Stimulated activated CD4-positive, alpha-beta T cell treated with anti-CD3 and anti-CD28 coated beads, Interleukin-2, amount 100 ng/mL, for 4 hours (primary cell): ENCODE measurements around the gene PTPRH.
"Not testable (repeated sequence)": the region's sequence is repeated elsewhere in the genome, so short reads cannot be mapped to it uniquely, and the experiment has no call there.

ENCODE experiments used
- DNase-seq: peaks from one replicate; pipeline ENCODE4 v3.0.0-alpha.2; 2020; ENCODE audit warnings: low read depth

The PTPRH gene

GRCh38 chr19:55226788-55227187, 17.5 kb upstream of the PTPRH start:
- no peak for DNase-seq

- DNase-seq: no peak
Observed at GRCh38 chr19:55226273-55226672, 17.0 kb upstream of the PTPRH start.

DNA sequence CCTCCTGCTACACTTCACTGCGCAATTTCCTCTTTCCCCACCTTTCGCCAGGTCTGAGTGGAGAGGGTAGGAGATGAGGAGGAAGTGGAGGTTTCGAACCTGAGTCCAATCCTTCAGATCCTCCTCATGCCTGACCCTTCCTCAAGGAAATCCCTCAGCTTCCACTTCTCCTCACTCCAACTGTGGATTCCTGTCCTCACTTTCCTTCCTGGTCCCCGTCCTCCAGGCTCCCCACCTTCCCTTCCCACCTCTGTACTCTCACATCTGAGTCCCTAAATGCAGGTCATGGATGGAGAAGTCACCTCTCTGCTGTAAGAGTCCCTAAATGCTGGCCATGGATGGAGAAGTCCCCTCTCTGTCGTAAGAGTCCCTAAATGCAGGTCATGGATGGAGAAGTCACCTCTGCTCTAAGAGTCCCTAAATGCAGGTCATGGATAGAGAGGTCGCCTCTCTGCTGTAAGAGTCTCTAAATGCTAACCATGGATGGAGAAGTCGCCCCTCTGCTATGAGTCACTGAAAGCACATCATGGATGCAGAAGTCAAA, 16.2 kb upstream of the PTPRH start:
- no peak for DNase-seq

- not testable (repeated sequence) for DNase-seq
Observed at GRCh38 chr19:55224679-55225414, 15.5 kb upstream of the PTPRH start.

DNA sequence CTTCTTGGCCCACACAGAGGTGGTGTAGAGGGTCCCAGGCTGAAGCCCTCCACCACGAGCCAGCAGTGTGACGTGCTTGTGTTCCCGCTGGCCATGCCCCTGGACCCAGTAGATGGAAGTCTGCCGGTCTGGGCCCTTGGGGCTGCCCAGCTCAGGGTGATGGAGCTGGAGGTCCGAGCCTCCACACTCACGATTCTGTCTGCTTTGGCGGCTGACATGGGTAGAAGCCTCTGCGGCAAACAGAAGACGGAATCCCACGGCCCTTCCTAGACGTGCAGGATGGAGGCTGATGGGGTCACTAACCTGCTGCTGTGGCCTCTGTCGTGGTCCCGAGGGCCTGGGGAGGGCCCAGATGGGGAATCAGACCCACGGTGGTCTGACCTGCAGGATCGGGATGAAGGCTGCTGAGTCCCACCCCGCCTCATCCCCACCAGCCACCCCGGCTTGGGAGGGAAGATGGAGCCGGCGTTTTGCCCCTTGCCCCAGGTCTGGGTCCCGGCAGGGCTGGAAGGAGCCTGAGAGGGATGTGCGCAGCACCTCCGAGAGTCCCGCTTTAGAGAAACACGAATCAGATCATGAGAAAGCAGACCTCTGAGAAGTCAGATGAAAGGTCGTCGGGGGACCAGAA, 14.9 kb upstream of the PTPRH start:
- DNase-seq: no peak

GRCh38 chr19:55223291-55224037, 14.2 kb upstream of the PTPRH start:
- DNase-seq: no peak

DNA sequence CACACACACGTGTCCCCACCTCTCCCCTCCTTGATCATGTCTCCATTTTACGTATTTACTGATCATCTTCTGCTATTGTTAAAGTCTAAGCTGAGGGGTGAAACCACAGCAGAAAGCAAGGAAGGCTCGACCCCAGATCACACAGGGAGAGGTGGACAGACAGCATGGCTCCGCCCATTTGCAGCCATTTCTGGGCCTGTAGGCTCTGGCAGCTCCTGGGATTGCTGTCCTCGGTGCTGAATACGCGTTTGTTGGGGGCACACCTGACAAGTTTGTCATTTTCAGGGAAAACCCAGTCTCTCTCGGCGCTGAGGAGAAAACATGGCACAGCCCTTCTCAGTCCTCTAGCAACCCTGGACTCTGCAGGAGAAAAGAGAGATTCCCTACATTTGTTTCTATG, 11.2 kb upstream of the PTPRH start:
- no peak for DNase-seq

DNA sequence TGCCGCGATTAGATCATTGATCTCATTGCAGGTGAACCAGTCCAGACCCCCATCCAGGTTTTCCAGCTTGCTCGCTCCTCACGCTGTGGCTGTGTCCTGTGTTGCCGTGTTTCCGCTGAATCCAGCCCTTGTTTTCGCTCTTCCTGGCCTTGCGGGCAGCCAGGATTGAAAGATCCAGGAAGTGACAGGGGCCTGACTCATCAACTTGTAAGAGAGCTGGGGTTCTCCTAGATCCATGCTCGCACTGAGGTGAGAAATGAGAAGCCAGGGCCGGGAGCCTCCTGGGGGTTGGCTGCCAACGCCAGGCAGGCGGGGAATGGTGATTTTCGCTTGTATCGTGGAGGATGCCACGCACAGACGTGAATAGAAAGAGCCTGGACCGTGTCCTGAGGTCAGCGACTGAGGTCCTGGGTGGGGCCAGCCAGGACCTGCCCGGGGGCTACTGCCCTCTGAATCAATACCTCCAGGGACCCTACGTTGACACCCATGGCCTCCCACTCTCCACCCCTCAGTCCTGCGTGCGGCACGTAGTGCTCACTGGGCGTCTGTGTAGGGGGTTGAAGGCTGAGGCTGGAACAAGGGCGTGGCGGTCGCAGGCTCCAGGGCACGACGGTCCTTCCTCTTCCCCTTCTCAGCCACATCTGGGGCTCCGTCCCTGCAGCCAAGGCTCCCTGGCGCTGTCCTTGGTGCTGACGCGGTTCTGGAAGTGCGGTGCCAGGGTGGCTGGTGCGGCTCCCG, 7.3 kb upstream of the PTPRH start:
- DNase-seq: no peak

GRCh38 chr19:55213547-55213946, 4.2 kb upstream of the PTPRH start:
- no peak for DNase-seq

GRCh38 chr19:55212447-55212846, 3.1 kb upstream of the PTPRH start:
- peak; percentile 22 for DNase-seq

DNA sequence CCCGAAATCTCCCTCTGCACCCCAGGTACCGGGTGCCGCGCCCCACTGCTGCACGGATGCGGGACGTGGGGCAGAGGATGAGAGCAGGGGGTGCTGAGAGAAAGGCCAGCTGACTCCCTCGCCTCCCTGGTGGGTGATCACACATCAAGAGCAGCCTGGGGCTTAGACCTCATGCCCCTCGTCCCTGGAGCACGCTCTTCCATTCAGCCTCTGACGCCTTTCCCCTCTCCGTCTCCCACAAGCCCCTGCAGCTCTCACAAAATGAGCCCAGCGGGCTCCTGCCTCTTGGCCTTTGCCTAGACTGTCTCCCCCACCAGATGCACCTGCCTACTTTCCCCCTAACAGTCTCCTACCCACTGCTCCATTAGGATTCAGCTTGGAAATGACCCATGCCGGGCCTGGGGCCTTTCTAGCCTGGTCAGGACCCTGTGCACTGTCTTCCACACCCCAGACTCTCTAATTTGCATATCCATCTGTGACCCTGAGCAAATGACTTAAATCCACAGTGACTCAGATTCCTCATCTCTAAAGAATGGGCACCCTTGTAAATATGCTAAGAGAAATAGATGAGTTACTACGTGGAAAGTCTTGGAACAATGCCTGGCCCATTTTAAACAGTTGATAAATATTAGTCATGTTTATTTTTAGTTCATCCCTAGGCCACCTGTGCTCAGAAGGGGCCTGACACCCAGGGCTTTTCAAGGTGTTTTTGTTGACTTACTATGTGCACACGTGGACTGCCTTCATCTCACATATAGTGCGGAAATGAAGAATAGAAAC, 582 bp upstream of the PTPRH start:
- DNase-seq: no peak

DNA sequence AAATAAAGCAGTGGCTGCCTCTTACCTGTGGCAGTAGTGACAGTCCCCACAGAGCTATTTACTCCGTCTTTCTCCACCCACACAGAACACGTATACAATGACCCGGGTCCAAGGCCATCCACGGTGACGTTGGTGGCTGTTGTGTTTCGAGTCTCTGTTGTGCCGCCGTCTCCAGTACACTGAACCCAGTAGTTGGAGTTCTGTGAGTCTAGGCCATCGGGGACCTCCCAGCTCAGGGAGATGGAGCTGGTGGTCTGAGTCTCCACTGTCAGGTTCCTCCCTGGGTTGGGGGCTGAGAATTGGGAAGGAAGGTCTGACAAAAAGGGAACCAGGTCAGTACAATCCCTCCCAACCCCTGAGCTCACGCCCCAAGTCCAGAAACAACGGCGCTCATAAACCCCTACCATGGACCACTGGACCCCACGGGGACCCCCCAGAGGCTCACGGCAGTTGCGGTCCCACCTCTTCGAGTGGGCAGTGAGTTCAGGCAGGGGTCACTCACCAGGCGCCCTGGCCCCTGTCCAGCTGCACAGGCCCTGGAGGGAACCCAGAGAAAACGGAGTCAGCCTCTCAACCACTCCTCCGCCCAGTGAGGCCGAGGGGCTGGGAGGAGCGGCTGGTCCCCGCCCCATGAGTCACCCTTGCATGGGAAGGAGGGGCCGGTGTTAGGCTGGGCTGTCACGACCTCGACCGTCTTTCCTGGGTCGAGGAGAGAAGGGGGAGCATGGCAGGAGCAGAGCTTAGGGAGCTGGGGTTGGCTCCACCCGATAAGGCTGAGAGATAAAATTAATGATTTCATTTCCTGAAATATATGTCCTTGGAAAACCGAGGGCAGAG, 2.4 kb downstream of the PTPRH start:
- peak; percentile 15 for DNase-seq

GRCh38 chr19:55202199-55202598, 7.1 kb downstream of the PTPRH start:
- DNase-seq: not testable (repeated sequence)

DNA sequence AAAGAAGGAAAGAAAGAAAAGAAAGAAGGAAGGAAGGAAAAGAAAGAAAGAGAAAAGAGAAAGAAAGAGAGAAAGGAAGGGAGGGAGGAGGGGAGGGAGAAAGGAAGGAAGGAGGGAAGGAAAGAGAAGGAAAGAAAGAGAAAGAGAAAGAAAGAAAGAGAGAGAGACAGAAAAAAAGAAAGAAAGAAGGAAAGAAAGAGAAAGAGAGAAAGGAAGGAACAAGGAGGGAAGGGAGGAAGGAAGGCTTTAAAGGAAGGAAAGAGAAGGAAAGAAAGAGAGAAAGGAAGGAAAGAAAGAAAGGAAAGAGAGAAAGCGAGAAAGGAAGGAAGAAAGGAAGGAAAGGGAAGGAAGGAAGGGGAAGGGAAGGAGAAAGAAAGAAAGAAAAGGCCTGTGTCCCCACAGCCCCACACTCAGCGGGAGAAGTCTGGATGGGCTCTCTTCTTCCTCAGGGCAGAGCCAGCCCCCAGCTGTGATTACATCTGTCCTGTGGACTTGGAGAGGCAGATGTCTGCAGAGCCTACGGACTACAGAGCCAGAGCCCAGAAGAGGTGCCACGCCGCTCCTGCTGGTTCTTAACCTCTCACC, 9.6 kb downstream of the PTPRH start:
- no peak for DNase-seq

DNA sequence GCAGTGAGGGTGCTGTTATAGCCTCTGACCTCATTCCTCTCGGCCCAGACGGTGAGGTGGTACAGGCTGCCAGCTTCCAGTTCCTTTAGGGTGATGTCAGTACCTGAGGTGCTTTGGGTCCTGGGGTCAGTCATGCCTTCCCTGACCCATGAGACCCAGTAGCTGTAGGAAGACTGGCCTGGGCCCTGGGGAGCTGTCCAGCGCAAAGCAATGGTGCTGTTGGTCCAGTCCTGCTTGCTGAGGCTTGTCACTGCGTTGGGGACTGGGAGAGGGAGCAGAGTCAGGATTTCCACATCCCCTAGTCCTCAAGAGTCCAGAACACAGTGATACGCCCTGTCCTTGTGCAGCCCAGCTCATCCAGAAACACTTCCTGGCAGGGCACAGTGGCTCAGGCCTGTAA, 10.7 kb downstream of the PTPRH start:
- no peak for DNase-seq

DNA sequence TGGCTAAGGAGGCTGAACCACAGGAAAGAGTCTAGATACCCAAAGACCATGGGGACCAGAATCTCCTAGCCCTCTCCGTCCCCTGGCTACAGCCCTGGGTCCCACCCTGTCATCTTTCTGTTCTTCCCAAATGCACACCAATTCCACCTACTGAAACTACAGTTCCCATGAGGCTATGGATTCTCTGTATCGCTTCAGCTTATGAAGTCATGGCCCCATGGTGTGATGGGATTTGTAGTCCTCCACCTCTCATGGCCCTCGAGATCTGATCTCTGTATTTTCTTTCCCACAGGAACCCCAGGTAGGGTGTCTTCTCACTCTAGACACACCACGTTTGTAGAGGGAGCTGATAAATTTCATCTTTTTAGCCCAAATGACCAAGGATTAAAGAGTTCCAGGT, 11.8 kb downstream of the PTPRH start:
- no peak for DNase-seq

DNA sequence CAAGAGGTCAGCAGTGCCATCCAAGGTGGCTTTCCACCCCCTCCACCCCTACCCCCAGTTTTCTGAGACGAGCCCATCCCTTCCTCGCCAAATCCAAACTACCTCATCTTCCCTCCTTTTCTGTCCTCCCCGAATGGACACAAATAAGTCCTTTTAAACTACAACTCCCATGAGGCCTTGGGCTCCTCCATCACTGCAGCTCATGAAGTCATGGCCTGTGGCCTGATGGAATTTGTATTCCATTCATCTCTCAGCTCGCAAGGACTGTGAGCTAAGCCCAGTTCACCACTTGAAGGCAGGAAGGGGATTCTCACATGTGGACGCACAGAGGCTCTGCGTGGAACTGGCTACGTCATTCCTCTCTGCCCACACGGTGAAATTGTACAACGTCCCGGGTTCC, 12.5 kb downstream of the PTPRH start:
- no peak for DNase-seq

- no peak for DNase-seq
Observed at GRCh38 chr19:55193481-55193880, 15.8 kb downstream of the PTPRH start.

- DNase-seq: no peak
Observed at GRCh38 chr19:55189403-55189835, 19.9 kb downstream of the PTPRH start.

DNA sequence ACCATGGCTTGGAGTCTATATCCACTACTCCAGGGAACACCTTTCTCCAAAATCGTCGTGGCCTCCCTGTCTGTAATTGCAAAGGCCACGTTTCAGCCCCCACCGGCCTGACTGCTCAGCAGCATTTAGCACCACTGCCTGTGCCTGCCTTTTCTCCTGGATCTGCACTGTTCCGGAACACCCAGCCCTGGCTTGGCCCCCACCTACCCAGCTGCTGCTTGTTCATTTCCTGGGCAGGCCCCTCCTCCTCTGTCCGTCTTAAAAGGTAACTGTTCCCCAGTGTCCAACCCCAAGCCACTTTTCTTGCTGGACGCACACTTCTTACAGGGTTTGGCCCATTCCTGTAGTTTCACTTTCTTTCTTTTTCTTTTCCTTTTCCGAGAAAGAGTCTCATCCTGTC, 20.7 kb downstream of the PTPRH start:
- no peak for DNase-seq
